ELF-1 (cell line): ENCODE data around the gene DDX56.
"Not testable (repeated sequence)": the region's sequence is repeated elsewhere in the genome, so short reads cannot be mapped to it uniquely, and the experiment has no call there.

Experiments
- DNase-seq: peaks from one replicate; pipeline ENCODE4 v3.0.0-alpha.2; 2016; ENCODE audit warnings: low read depth, low spot score

The DDX56 gene

DNA sequence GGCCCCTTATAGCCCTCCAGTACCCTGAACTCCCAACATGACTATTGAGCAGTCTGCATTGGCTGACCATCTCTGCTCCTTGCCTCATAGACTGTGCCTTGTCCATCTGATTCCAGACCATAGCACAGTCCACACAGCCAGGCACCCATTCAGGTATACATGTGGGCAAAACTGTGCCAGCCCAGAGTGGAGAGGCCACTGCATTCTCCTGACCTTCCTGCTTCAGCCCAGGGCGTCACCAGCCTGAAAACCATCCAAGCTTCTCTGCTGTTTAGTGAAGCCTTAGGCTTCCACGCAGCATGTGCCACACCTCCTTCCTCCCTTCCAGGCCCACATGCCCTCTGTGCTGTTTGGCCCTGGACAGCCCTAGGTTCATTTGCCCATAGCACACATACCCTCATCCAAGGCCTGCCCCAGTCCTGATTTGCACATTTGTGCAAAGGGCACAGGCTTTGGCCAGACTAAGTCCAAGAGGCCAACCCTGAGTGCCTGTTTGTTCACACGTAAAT is 10.5 kb downstream of the DDX56 start:
- no peak for DNase-seq

DNA sequence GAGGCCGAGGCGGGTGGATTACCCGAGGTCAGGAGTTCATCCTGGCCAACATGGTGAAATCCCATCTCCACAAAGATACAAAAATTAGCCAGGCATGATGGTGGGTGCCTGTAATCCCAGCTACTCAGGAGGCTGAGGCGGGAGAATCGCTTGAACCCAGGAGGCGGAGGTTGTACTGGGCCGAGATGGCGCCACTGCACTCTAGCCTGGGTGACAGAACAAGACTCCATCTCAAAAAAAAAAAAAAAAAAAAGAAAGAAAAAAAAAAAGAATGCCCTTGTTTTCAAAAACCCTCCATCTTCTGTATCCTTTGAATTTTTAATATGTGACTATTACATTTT is 11.1 kb downstream of the DDX56 start:
- DNase-seq, result not testable (repeated sequence)

DNA sequence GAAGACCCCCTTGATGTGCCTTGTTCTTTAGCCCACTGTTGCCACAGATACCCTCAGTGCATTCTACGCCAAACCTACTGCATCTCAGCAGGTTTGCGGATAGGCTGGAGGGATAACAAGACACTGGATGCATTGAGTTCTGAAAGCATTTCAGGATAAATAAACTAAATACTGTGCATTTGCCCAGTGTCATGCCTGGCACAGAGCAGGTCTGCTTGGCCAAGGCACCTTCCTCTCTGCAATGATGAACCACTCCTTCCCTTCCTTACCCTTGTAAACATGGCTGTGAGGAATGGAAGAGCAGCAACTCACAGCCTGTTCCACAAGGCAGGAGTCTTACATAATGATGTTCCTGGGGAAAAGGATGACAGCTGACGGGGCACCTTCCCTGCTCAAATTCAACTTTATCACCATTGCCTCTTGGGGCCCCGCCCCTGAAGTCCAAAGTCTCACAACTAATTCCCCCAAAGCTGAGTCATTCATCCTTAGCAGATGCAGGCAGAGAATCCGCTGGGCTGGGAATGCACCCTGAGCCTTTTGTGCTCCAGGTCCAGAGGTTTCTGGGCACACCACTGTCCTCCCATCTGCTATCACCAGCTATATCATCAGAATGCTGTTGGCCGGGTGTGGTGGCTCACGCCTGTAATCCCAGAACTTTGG is 11.6 kb downstream of the DDX56 start:
- peak; percentile 55 for DNase-seq

DNA sequence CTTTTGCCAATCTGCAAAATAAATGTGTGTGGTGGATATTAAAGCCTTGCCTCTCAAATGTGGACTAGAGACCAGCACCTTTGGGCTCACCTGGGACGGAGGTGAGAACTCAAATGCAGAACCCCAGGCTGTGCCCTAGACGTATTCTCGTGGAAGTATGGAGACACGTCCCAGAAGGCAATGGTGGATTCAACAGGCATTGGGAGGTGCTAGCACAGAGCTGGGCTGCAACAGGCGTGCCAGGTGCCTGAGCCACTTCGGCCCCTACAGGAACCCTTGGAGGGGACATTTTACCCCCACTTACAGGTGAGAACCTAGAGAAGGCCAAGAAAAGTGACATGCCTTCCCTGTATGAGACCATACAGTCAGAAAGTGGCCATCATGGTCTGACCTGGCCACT is 12.2 kb downstream of the DDX56 start:
- DNase-seq, result no peak

DNA sequence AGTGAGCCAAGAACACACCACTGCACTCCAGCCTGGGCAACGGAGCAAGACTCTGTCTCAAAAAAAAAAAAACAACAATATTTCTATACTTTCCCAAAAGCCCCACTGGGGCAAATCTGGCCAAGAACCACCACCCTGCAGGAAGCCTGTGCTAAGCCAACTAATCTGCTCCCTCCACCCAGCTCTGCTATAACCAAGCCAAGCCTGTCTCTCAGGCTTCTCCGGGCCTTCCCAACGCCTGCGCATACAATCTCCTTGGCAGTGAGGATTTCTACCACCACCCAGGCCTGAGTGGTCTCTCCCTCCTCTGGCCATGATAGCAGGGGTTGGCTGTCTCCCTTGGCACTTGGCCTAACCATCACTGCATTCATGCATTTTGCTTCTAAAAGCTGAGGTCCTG is 14.2 kb downstream of the DDX56 start:
- no peak for DNase-seq

DNA sequence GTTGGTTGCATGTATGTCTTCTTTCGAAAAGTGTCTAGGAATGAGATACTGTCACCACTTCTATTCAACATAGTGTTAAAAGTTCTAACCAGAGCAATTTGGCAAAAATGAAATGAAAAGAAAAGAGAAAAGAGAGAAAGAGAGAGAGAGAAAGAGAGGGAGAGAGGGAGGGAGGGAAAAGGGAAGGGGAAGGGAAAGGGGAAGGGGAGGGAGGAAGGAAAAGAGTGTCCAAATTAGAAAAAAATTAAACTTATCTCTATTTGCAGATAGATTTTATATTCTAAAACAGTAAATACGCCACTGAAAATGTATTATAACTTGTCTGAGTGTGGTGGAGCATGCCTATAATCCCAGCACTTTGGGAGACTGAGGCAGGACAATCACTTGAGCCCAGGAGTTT is 16.2 kb downstream of the DDX56 start:
- DNase-seq, result no peak

DNA sequence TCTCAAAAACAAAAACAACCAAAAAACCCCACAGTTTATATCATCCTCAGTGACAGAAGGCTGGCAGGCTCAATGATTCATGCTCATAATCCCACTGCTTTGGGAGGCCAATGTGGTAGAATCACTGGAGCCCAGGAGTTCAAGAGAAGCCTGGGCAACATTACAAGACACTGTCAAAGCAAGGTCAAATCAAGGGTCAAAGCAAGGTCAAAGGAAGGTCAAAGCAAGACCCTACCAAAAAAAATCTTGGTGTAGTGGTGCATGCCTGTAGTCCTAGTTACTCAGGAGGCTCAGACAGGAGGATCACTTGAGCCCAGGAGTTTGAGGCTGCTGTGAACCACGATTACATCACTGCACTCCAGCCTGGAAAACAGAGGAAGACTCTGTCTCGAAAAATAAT is 18.4 kb downstream of the DDX56 start:
- DNase-seq, result no peak

DNA sequence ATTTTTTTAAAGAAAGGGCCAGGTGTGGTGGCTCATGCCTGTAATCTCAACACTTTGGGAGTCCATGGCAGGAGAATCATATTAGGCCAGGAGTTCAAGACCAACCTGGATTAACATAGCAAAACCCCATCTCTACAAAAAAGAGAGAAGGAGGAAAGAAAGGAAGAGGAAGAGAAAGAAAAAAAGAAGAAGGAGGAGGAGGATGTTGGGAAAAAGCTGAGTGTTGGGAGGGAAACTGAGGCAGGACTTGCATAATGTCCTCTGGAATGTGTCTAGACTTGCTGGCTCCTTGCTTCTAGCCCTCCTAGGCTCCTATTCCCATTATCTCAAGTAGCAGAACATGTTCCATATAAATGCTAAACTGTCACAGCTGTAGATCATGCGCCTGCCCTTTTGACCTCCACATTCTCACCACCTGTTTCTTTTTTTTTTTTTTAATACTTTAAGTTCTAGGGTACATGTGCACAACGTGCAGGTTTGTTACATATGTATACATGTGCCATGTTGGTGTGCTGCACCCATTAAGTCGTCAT is 21.2 kb downstream of the DDX56 start:
- DNase-seq, result not testable (repeated sequence)

DNA sequence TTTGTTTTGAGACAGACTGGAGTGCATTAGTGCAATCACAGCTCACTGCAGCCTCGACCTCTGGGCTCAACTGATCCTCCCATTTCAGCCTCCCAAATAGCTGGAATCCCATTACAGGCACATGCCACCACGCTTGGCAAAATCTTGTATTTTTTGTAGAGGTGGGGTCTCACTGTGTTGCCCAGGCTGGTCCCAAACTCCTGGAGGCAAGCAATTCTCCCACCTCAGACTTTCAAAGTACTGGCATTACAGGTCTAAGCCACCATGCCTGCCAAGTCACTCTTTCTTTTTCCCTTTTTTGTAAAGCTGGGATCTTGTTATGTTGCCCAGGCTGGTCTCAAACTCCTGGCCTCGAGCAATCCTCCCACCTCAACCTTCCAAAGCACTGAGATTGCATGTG is 24.3 kb downstream of the DDX56 start:
- DNase-seq, result no peak

DNA sequence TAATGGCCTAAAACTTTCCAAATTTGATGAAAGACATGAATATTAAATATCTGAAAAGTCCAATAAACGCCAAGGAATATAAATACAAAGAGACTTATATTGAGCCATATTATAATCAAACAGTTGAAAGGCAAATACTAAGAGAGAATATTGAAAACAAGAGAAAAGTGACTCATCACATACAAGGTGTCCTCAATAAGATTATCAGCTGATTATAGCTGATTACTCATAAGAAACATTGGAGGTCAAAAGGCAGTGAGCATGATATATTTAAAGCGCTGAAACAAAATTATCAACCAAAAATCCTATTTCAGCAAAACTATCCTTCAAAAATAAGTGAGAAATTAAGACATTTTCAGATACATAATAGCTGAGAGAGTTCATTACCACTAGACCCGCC is 24.8 kb downstream of the DDX56 start:
- DNase-seq, result no peak

DNA sequence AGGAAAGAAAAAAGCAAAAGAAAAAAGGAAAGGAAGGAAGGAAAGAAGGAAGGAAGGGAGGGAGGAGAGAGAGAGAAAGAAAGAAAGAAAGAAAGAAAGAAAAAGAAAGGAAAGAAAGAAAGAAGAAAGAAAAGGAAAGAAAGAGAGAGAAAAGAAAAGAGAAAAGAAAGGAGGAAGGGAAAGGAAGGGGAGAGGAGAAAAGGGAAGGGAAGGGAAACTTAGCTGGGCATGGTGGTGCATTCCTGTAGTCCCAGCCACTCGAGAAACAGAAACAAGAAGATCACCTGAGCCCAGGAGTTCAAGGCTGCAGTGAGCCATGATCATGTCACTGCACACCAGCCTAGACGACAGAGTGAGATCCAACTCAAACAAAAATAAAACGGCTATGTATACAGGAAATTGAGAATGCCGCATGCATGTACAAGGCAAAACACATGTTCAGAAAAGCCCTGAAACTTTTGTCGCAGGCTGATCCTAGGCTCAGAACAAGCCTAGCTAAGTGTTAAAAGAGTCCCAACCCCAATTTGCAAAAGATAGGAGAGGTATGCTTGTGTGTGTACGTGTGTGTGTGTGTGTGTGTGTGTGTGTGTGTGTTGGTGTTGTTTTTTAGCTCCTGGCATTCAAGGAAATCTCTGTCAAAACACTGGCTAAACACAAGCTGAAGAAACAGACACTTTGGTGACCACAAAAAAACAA is 26.0 kb downstream of the DDX56 start:
- DNase-seq, result no peak

DNA sequence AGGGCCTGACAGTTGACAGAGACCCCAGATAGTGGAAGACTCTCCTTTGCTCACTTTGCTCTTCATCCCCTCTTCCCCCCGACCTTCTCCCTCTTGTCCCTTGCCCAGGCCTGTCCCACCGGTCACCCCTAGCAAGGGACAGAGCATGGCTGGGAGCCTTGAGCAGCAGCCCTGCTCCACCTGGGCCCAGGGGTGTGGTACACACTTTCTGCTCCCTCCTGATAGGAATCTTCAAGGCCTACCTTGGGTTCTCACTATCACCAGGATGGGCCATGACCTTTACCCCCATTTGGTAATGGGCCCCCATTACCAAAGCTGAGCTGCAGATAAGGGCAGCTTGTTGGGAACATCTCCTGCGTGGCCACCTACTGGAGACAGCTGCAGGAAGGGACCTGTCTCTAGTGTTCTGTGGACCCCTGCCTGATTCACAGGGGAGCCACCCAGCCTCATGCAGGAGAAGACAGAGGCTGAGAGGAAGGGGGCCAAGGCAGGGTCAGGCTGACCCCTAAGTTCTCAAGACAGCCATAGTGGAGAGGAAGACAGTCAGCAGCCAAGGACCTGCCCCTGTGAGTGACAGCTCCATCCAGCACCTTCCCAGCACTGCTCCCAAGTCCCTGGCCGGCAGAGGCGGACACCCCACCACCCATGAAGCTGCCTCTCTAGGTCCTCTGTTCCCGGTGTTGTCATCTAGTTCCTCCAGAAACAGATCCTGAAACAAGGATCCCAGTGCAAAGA is 31.7 kb downstream of the DDX56 start:
- DNase-seq, result no peak

DNA sequence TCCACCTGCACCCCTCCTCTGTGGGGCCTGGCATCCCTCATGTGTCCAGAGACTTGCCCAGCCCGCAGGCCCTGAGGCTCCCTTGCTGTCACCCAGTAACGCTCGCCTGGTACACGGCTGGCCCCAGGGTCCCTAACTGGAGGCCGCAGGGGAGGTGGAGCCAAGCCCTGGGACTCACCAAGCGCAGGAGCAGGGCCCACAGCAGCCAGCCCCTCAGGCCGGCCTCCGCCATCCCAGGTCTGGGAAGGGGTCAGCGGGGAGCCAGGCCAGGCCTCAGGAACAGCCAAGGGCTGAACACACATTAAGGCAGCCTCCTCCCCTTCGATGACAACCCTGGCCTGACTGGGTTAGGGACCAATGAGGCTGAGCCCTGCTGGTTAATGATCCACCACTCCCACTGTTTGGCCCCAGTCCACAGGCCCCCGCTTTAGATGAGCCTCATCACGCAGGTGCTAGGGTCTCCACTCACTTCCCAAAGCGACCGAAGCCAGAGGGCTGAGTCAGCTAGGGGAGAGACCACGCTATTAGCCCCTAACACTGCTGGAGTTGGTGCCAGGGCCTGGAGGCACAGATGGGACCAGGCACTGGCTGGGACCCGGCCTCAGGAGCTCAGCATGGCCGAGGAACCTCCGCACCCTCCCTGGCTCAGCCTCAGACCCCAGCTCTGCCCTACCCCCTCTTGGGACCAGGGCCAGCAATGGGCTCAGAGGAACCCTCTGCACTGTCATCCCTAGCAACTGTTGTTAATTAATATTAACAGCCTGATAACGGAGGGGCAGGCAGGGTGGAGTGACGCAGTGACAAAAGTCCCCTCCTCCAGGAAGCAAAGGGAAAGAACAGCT is 32.5 kb downstream of the DDX56 start, which contains the start of gene NPC1L1:
NPC1L1 (minus strand) TSS at position 303 of the 842 bp plus-strand sequence; CDS start at position 232, 71 bp downstream.
- DNase-seq, result peak; percentile 44

DNA sequence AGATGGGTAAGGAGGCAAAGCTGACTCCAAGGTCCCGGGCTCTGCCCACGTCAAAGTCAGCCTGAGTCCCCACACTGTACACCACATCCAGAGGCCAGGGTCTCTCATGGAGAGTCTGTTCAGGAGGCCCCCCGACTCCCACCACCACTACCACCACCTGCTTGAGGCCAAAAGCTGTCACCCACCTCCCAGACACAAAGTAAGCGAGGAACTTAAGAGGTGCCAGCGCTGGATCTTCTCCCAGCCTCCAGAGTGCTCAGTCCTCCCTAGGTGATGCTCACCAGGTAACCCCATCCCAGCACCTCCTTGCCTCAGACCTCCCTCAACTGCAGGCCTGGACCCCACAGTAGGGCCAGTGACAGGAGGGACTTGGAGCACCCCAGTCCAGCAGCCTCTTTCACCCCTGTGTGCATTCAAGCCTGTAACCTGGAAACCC is 33.1 kb downstream of the DDX56 start:
- DNase-seq, result no peak

DNA sequence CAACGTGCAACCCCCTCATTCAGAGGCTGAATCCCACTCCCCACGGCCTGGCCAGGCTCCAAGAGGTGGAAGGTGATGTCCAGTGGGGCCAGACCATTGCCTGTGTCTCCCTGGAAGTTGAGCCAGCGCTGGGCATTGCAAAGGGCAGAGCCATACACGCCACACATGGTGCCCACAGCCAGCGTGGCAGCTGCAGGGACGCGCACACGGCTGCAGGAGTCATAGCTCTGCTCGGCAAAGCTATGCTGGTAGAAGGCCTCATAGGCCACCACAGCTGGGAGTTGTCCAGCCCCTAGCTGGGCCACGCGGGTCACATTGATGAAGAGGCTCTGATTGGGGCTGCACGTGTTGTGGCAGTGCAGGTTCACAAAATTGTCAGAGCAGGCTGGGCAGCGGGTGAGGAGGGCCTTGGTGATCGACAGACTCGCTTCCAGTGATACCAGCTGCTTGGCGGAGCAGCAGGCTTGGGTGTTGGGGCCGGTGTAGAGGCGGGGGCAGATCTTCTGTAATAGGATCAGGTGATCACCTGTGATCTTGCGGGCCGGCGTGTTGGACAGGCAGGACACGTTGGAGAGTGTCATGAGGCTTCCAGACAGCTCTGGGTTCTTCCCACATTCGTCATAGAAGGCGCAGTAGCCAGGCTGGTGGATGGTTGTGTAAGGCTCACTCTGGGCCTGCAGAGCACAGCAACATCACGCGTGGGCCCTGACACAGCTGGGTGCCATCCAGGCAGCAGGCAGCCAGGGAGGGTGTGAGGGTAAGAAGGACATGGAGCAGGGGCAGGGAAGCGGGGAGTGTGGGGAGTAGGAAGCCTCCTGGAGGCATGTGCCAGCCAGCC is 33.8 kb downstream of the DDX56 start:
- no peak for DNase-seq

DNA sequence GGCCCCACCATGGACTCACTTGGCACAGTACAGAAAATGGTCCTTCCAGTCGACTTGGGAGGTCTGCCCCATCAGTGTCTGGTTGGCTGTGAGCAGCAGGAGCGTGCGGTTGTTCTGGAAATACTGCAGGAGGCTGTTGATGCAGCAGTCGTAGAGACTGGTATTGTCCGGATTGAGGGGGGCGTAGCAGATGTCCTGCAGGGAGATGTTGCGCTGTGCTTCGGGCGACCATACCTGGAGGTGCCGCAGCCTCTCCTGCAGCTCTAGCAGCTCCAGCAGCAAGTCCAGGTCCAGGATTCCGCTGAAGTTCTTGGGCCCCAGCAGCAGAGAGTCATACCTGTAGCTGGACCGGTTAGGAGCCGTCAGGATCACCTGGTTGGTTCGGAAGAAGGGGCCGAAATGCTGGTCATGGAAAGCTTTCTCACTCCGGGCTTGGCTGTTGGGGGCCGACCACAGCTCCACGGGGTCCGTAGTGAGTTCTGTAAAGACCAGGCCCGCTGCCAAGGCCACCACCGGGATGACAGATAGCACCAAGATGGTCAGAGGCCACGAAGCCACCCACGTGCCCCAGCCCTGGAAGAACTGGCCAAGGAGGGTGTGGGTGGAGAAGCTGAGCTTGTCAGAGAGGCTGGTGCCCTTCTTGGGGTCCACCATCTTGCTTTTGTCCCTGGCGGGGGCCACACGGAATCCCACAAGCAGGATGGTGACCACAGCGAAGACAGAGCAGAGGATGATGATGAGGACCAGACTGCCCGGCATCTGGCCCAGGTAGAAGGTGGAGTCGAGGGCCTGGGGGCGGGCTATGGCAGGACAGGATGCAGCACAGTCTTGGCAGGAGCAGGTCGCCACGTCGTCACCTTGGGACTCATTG is 34.7 kb downstream of the DDX56 start:
- DNase-seq, result no peak

DNA sequence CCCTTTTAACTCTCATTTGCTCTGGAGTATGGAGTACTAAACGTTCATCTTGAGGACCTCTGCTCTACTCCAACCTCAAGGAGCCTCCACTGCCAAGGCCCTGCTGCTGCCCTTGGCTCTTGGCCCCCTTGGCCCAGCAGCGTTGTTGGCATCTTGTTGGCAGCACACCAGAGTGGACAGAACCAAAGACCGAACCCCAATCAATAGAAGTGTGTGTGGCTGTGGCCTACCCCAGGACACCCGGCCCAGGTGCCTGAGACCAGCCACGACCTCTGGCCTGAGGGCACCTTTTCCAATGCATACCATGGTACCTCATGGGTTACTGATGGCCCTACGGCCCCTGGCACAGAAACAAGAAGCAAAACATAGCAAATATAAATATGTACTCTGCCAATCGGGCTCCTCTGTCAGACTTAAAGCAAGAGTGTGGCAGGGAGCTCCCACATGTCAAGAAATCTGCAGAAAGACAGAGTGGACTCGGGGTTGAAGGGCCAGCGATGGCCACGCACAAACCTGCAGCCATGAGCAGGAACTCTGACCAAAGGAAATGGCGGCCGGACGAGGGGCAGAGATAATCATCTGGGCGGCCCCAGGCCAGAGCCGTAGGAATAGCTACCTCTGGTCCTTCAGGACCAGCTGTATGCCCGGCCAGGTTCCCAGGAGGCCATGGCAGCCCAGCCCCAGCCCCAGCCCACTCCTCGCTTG is 35.5 kb downstream of the DDX56 start:
- no peak for DNase-seq

DNA sequence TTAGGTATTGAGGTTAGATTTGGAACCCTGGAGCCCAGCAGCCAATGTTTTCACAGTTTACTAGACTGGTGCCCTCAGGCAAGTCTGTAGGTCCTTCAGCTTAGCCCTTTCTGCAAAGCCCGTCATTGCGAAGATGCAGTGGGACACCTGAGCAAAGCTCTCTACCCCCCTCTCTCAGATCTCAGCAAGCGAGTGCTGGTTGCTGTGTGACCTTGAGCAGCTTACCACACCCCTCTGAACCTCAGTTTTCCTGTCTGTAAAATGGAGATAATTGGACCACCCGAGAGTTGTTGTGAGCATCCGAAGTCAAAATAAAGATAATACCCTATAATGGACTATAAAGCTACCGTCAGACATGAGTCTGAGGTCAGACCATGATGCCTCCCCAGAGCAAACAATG is 36.3 kb downstream of the DDX56 start:
- no peak for DNase-seq

DNA sequence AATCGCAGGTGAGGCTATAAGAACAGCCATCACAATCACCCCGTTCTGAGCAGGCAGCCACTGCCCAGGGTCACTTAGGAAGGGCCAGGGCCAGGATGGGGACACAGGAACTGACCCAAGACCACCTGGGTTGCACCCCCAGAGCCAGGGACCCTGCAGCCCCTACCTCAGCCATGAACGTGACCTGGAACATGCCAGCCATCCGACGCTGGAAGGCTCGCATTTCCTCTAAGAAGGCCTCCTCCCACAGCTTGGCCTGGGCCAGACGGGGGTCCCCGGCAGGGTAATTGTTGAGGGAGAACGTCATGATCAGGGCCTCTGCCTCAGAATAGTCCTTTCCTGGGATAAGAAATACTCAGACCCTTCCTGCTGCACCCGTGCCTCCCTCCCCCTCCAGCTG is 37.6 kb downstream of the DDX56 start:
- no peak for DNase-seq
